Measurements from ENCODE around the gene TM9SF2.
A peak's percentile ranks its signal among the peaks of the same experiment; 100 is the strongest.
"Not testable (repeated sequence)": the region's sequence is repeated elsewhere in the genome, so short reads cannot be mapped to it uniquely, and the experiment has no call there.

TM9SF2 gene

GRCh38 chr13:99501184-99501847 lies at the start of gene TM9SF2:
Gene TM9SF2, plus strand, starts transcription at chr13:99501472. Its CDS starts 135 bp downstream, at chr13:99501607.
- DNase-seq = peak; percentile 95

GRCh38 chr13:99454518-99455183 lies 46.6 kb upstream of the TM9SF2 start:
- DNase-seq = no peak

- DNase-seq = no peak
Observed at GRCh38 chr13:99459099-99459850, 42.0 kb upstream of the TM9SF2 start.

- DNase-seq = not testable (repeated sequence)
Observed at GRCh38 chr13:99460802-99461201, 40.5 kb upstream of the TM9SF2 start.

GRCh38 chr13:99463646-99464397 lies 37.5 kb upstream of the TM9SF2 start:
- no peak for DNase-seq

GRCh38 chr13:99464441-99464949 lies 36.8 kb upstream of the TM9SF2 start:
- DNase-seq = no peak

- no peak for DNase-seq
Observed at GRCh38 chr13:99465454-99465853, 35.8 kb upstream of the TM9SF2 start.

- DNase-seq = peak; percentile 48
Observed at GRCh38 chr13:99467764-99468163, 33.5 kb upstream of the TM9SF2 start.

GRCh38 chr13:99469041-99469440 lies 32.2 kb upstream of the TM9SF2 start:
- DNase-seq = no peak

- DNase-seq = no peak
Observed at GRCh38 chr13:99470027-99470426, 31.2 kb upstream of the TM9SF2 start.

GRCh38 chr13:99471221-99472121 lies 29.8 kb upstream of the TM9SF2 start:
- peak; percentile 46 for DNase-seq

GRCh38 chr13:99472122-99472440 lies 29.2 kb upstream of the TM9SF2 start:
- no peak for DNase-seq

- DNase-seq = no peak
Observed at GRCh38 chr13:99473515-99473914, 27.8 kb upstream of the TM9SF2 start.

- DNase-seq = no peak
Observed at GRCh38 chr13:99476648-99477047, 24.6 kb upstream of the TM9SF2 start.

GRCh38 chr13:99477493-99477892 lies 23.8 kb upstream of the TM9SF2 start:
- no peak for DNase-seq

- DNase-seq = no peak
Observed at GRCh38 chr13:99481366-99481765, 19.9 kb upstream of the TM9SF2 start.

- peak; percentile 73 for DNase-seq
Observed at GRCh38 chr13:99484473-99484872, 16.8 kb upstream of the TM9SF2 start.

GRCh38 chr13:99486996-99487395 lies 14.3 kb upstream of the TM9SF2 start:
- no peak for DNase-seq

GRCh38 chr13:99489028-99489427 lies 12.2 kb upstream of the TM9SF2 start:
- DNase-seq = no peak

- DNase-seq = not testable (repeated sequence)
Observed at GRCh38 chr13:99491750-99492149, 9.5 kb upstream of the TM9SF2 start.

GRCh38 chr13:99495466-99496183 lies 5.6 kb upstream of the TM9SF2 start:
- DNase-seq = no peak
